Breast epithelium (tissue), 4 donors: ENCODE measurements around the gene GABRP. TPM values are rescaled to one million over a fixed set of nuclear protein-coding genes. Genes with fewer than 3 reads are reported as not detected.

Experiments
- DNase-seq, 2 donors: peaks; one replicate each; pipeline ENCODE4 v3.0.0-alpha.2; 2019; ENCODE audit warnings: low spot score in 2 of 2
- H3K27ac ChIP-seq, 2 donors: fragments of 200-600 bp; sonication (generic) in 1 of 2; one replicate each; pipeline ENCODE4 v1.5.1; 2016 to 2019; ENCODE audit warnings: mild to moderate bottlenecking in 1 of 2
- H3K27me3 ChIP-seq, 2 donors: fragments of 200-600 bp; sonication (generic) in 1 of 2; one replicate each; pipeline versions ENCODE4 v1.5.1 to v1.6.0; 2017 to 2019; ENCODE audit warnings: control low read depth in 1 of 2, mild to moderate bottlenecking in 1 of 2
- H3K36me3 ChIP-seq: fragments of 200-600 bp; one replicate; pipeline ENCODE4 v1.5.1; 2019
- H3K4me1 ChIP-seq, 2 donors: fragments of 200-600 bp; sonication (generic); one replicate each; pipeline ENCODE4 v1.5.1; 2016 to 2019; ENCODE audit warnings: control low read depth in 1 of 2
- H3K4me3 ChIP-seq, 3 donors: fragments of 200-600 bp; sonication (generic); 1 replicate in 2 of 3; 2 replicates in 1 of 3; pipeline ENCODE4 v1.5.1; 2016 to 2019; ENCODE audit warnings: mild to moderate bottlenecking in 3 of 3, moderate library complexity in 2 of 3
- H3K9me3 ChIP-seq, 2 donors: fragments of 200-600 bp; sonication (generic) in 1 of 2; one replicate each; pipeline ENCODE4 v1.5.1; 2016 to 2019; ENCODE audit warnings: control low read depth in 1 of 2
- CTCF ChIP-seq, 3 donors: fragments of 450-650 bp; IDR thresholded peaks; one replicate each; pipeline ENCODE4 v1.5.1; 2016 to 2017; ENCODE audit warnings: antibody characterized with exemption in 3 of 3, mild to moderate bottlenecking in 3 of 3, moderate library complexity in 3 of 3
- POLR2A ChIP-seq: fragments of 450-650 bp; IDR thresholded peaks from one replicate; pipeline ENCODE4 v1.6.1; 2016; ENCODE audit warnings: antibody characterized with exemption, mild to moderate bottlenecking, moderate library complexity
- POLR2AphosphoS5 ChIP-seq, 3 donors: sonication (generic); formaldehyde crosslinking; IDR thresholded peaks; one replicate each; pipeline ENCODE4 v1.6.1; 2017; ENCODE audit warnings: antibody characterized with exemption in 3 of 3
- intact Hi-C: fragments of 100-400 bp; cut with DNase I; formaldehyde crosslinking; loops from one replicate; pipeline ENCODE4 v1.15.1; 2023; ENCODE audit warnings: low total_unique reads
- total RNA-seq, 3 donors: library from RNA; depleted of rRNA; stranded (reverse); fragments of >200 nt; gene quantifications; one replicate each; pipeline ENCODE4 v1.1.0, GENCODE V29; 2016

Gene GABRP
- total RNA-seq, 3 donors from 2014 or later = 0.32 to 241 (median 52.4) TPM

- Histone ChIP-seq H3K27me3 (no peaks in the 10 kb centered on the region), H3K9me3 (peaks cover 19 to 29% of the 10 kb centered on the region in 2 donors), H3K4me1 (no peaks in the 10 kb centered on the region), H3K4me3 (no peak overlapping the region), H3K36me3 (no peaks in the 10 kb centered on the region), H3K27ac (no peak overlapping the region)
- intact Hi-C loops = no loop called here
- no peak for TF ChIP-seq CTCF (IDR thresholded peaks at IDR 0.05)
- TF ChIP-seq POLR2A = no peak
- no peak for TF ChIP-seq POLR2AphosphoS5 (IDR thresholded peaks at IDR 0.05)
- no peak for DNase-seq
These were observed 80.1 kb downstream of the GABRP start for GRCh38 chr5:170863646-170864045.

Other genes with a start within 250 kb of the GABRP start
- 10 to 100 TPM in 2 of 3 donors, 1 to 10 TPM in 1; 6.9 to 28.4 (median 13.4) TPM for gene RANBP17, start 78.3 kb downstream of the GABRP start, total RNA-seq